NCI-H1092 treated with DMSO at 0.1 percent for 48 hours (cell line): ENCODE data around the gene FMN1.
A peak's percentile ranks its signal among the peaks of the same experiment; 100 is the strongest.

Experiments used
- DNase-seq: peaks from one replicate; lab custom pipeline; 2025; lab: John Stamatoyannopoulos, UW

FMN1 gene

GRCh38 chr15:33154351-33155166 is 40.0 kb downstream of the FMN1 start:
- DNase-seq, result no peak

- no peak for DNase-seq
Measured at GRCh38 chr15:33153548-33153947, 41.0 kb downstream of the FMN1 start.

DNA sequence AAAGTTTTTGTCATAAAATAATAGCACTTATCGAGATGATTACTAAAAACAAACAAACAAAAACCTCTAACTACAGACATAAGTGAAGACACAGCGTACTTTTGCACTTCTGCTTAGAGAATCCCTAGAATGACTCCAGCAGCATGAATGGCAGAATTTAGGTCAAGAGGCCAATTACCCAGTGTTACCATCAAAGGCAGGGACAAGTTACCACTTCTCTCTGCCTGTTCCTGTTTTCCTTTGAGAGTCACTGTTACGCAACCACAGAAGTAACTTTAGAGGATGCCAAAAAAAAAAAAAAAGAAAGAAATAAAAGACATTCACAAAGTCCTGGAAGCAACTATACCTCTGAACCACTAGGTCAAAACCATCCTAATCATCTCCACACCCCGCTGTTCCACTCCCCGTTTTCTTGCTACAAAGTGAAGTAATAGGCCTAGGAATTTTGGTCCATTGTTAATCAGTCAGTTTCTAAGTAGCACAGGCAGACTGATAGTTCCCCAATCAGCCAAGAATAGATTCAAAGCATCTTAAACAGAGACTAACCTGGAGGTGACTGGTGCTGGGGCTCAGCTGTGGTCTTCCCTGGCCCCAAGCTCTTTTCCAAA is 41.9 kb downstream of the FMN1 start:
- no peak for DNase-seq

GRCh38 chr15:33150971-33151370 is 43.5 kb downstream of the FMN1 start:
- DNase-seq, result no peak

DNA sequence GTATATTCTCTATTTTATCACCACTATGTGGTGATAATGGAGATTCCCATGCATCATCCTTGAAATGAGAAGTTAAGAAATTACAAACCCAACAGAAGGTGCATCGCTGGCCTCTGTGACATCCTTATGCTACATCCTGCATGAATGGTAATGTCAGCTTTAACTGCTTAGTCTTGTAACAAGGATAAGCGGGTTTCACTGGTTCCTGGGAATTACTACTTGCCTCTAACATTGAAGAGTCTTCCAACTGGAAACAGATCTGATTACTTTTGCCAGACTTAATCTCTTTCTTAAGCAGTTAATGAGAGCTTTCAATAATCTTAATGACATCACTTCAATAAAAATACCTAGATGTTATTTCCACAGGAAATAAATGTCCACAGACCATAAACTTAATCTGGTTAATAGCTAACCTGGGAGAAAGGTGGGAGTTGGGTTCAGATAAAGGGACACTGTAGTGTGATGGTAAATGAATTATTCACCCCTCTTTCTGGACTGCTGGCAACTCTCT is 44.0 kb downstream of the FMN1 start:
- DNase-seq, result no peak

- no peak for DNase-seq
Measured at GRCh38 chr15:33149919-33150318, 44.6 kb downstream of the FMN1 start.

GRCh38 chr15:33148129-33148751 is 46.3 kb downstream of the FMN1 start:
- DNase-seq, result no peak

DNA sequence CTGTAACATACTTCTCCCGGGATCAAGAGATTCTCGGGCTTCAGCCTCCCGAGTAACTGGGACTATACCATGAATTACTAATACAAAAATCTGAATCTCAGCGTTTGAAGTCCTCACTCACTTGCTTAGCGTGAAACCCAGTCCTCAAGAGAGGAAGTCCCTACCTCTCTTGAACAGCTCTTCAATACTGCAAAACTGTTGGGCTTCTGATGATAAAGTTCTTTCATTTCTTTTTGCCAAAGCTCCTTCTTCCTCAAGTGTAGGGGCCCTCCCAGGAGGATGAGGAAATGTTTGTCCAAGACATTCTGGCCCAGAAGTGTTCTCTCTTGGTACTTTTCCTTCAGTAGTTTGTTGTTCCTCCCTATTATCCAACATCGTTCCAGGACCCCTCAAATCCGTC is 48.5 kb downstream of the FMN1 start:
- no peak for DNase-seq

- no peak for DNase-seq
Measured at GRCh38 chr15:33145447-33145846, 49.1 kb downstream of the FMN1 start.

DNA sequence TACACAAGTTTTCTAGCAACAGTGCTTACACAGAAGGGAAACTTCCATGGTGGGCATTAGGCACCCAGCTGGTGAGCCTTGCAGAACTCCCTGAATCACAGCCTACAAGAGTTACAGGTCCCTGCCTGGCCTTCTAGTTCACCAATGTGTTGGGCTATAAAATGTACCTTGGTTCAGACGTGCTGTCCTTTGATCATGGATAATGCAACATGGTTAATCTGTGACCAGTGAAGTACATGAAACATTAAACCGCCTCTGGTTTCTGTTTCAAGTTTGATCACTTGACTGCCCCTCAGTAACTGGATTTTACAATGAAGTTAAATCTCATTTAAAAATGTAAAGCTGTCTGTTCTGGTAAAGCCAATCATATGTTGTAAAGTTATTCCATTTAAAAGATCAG is 51.8 kb downstream of the FMN1 start:
- no peak for DNase-seq

- peak; percentile 4 for DNase-seq
Measured at GRCh38 chr15:33138000-33138399, 56.5 kb downstream of the FMN1 start.

- no peak for DNase-seq
Measured at GRCh38 chr15:33137101-33137500, 57.4 kb downstream of the FMN1 start.

DNA sequence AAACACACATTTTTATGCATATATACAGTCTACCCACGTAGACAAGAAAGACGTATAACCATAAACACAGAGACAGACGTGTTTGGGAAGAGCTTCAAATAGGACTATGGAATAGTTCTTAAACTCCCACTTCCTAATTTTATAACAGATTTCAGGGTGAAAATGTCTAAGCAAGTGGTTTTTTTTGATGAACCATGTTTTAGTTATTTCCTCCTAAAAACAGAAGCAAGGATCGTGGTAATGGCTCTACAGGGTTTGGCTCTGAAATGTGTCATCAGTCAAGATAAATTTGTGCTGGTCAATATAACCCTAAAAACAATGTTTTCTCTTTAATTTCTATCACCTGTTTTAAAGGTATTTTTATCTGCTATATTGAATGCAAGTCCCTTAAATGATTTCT is 58.2 kb downstream of the FMN1 start:
- no peak for DNase-seq

- DNase-seq, result no peak
Measured at GRCh38 chr15:33135355-33135781, 59.1 kb downstream of the FMN1 start.

- peak; percentile 31 for DNase-seq
Measured at GRCh38 chr15:33132722-33133345, 61.7 kb downstream of the FMN1 start.

GRCh38 chr15:33132233-33132580 is 62.3 kb downstream of the FMN1 start:
- no peak for DNase-seq

DNA sequence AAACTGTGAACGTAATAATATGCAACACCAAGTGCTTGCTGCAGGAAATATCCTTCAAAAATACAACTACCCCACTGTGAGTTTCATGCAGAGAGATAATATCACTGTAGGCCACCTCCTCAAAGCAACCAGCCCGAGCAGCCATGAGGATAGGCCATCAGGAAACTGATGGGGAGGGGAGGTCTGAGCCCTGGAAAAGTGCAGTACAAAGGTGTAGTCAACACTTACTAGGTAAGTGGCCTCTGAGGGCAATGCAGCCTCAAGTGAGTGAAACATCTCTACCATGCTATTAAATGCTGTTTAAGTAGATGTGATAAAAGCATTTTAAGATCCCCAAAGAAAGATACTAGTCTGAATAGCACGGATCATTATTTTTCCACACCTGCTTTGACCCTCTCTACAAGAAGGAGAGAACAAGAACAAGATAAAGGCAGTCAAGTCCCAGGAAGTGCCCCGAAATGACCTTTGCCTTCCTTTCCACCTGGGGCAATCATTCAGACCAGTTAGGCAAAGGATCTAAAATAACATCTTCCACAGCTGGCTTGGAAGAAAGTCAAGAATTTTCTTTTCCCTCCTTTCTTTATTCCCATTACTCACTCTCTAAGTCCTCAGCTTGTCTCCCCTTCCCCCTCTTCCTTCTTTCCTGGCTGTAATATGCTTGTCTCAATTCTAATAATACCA is 62.8 kb downstream of the FMN1 start:
- no peak for DNase-seq

- peak; percentile 79 for DNase-seq
Measured at GRCh38 chr15:33126559-33127290, 67.8 kb downstream of the FMN1 start.

DNA sequence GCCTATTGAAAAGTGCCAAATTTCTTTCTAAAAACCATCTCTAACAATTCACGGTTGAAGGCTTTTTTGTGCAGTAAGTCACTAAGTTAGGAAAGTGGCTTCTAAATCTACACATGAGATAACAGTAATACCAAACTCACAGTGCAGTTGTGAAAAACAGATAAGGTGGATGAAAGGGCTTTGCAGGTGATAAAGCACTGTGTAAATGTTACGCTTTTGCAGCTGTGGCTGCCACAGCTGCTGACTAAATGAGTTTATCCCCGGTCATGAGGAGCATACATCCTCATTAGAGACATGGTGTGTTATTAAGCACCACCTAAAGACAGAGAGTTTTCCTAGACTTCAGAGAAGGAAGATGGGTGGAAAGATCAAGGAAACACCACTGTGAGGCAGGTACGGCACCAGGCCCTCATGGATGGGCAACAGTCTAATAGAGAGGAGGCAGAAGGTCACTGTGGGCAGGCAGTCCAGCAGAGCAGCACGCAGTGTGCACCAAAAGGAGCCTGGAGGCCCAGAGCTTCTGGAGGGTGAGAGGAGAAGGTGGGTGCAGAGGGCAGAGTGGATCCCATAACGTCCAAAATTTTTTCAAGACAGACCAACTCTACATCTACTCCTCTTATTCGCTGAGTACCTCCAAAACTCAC is 68.5 kb downstream of the FMN1 start:
- DNase-seq, result no peak

DNA sequence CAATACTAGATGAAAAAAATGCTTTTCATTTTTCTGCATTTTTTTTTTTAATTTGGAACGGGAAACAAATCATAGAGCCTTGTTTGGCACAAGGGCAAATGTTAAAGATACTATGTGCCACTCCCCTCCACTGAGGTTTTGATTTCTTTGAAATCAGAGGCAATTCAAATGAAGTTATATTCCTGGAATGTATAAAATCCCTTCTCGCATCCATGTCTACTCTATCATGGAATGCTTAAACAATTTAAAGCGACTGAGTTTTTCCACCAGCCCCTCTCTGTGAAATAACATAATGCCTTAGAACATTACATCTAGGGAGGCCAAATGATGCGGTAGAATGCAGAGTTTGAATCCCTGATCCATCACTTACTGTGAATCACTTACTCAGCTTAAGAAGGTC is 69.7 kb downstream of the FMN1 start:
- no peak for DNase-seq

GRCh38 chr15:33124279-33124678 is 70.2 kb downstream of the FMN1 start:
- no peak for DNase-seq
